Kidney (tissue), 14 donors: ENCODE results near the gene CDC14A. TPM values are rescaled to one million over a fixed set of nuclear protein-coding genes. Genes with fewer than 3 reads are reported as not detected.

Experiments used
- DNase-seq, 5 donors: peaks; one replicate each; pipeline ENCODE4 v3.0.0-alpha.2; 2013 to 2020
- FAIRE-seq: peaks from 2 replicates; lab custom pipeline; 2012; peaks lifted over from hg19 to GRCh38; lab: Jason Lieb, UNC
- H3K27ac ChIP-seq, 2 donors: one replicate each; pipeline ENCODE4 v1.7.0; 2013; ENCODE audit warnings: low read depth in 2 of 2, low read length in 2 of 2, inconsistent platforms in 1 of 2
- H3K27me3 ChIP-seq: one replicate; pipeline ENCODE4 v1.7.1; 2013; ENCODE audit warnings: low read length, inconsistent platforms; ENCODE audit not compliant: control insufficient read depth, insufficient read depth
- H3K36me3 ChIP-seq, 3 donors: one replicate each; pipeline versions ENCODE4 v1.7.0 to v1.7.1; 2013; ENCODE audit warnings: low read length in 3 of 3, control low read depth in 1 of 3, inconsistent platforms in 1 of 3; ENCODE audit not compliant: insufficient read depth in 3 of 3, control insufficient read depth in 2 of 3
- H3K4me1 ChIP-seq, 3 donors: one replicate each; pipeline versions ENCODE4 v1.7.0 to v1.7.1; 2013; ENCODE audit warnings: low read length in 3 of 3, inconsistent platforms in 1 of 3, low read depth in 1 of 3; ENCODE audit not compliant: control insufficient read depth in 2 of 3, insufficient read depth in 2 of 3
- H3K4me3 ChIP-seq, 3 donors: one replicate each; pipeline versions ENCODE4 v1.7.0 to v1.8.1; 2013; ENCODE audit warnings: low read length in 3 of 3, control low read depth in 1 of 3, inconsistent platforms in 1 of 3
- H3K9ac ChIP-seq, 3 donors: one replicate each; pipeline versions ENCODE4 v1.7.0 to v1.7.1; 2013; ENCODE audit warnings: low read length in 3 of 3, control low read depth in 1 of 3, inconsistent platforms in 1 of 3
- H3K9me3 ChIP-seq, 3 donors: one replicate each; pipeline versions ENCODE4 v1.7.0 to v1.7.1; 2013; ENCODE audit warnings: low read length in 3 of 3, control low read depth in 1 of 3, inconsistent platforms in 1 of 3; ENCODE audit not compliant: control insufficient read depth in 2 of 3, insufficient read depth in 1 of 3
- CTCF ChIP-seq: IDR thresholded peaks from 3 replicates; pipeline ENCODE4 v1.5.1; 2012; ENCODE audit warnings: mild to moderate bottlenecking, moderate library complexity, borderline replicate concordance; ENCODE audit not compliant: insufficient read depth; ENCODE audit errors: extremely low read depth
- intact Hi-C: fragments of 100-400 bp; cut with DNase I; formaldehyde crosslinking; loops from one replicate; pipeline ENCODE4 v1.11.1; 2022
- polyA plus RNA-seq: library from polyadenylated mRNA; stranded (reverse); fragments of 350-450 nt; fragmentation: Illumina TruSeq; extraction: RNeasy Lipid Tissue Mini Kit (QIAGEN cat#74804); gene quantifications from one replicate; pipeline ENCODE4 v1.2.3, GENCODE V29; 2014; ENCODE audit warnings: low read depth, low replicate concordance; ENCODE audit not compliant: insufficient read depth
- total RNA-seq: library from RNA; stranded (reverse); fragmentation: NEBNext Ultra II Directional; extraction: Animal tissue kit (Norgen Biotek cat#: 25700); gene quantifications from one replicate; pipeline ENCODE4 v1.2.1, GENCODE V29; 2021
- donor health status: control.
- donor health status: control.
- donor health status: control.
- donor health status: control.
- donor health status: control.
- donor health status: DM: yes; HTN: yes; CAD: no.
- donor health status: Normal renal cell carcinoma (clear cell type).

CDC14A gene
- total and polyA plus RNA-seq, 2 donors from 2014 or later = 4.7 to 11.9 TPM

- DNase-seq (no peak), FAIRE-seq (peak; percentile 77)
- no peaks in the 10 kb centered on the region for H3K9me3 ChIP-seq
- no peak for TF ChIP-seq CTCF
- intact Hi-C loops = no loop called here
- H3K9ac ChIP-seq = no peak overlapping the region
- no peak overlapping the region for H3K4me3 ChIP-seq
- no peaks in the 10 kb centered on the region for H3K27me3 ChIP-seq
- no peaks in the 10 kb centered on the region for H3K4me1 ChIP-seq
- no peak overlapping the region for H3K27ac ChIP-seq
- no peaks in the 10 kb centered on the region for H3K36me3 ChIP-seq
These were observed 165.2 kb downstream of the CDC14A start for GRCh38 chr1:100517515-100517914.

DNA sequence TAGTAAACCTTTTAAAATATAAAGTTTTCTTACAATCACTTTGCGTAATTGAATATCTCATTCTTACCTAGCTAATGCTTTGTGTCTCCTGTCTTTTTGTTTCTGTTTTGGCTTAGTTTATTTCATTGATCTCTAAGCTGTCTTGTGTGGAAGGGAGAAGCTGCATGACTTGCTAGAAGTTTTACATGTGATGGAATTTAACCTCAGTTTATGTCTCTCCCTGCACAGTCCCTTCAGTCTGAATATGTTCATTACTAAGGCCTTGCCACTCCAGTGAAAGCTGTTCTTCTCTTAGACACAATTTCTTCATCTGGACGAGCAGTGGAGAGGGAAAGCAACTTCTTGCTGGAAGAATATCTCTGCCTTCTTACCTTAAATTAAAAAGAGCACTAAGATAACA, 165.7 kb downstream of the CDC14A start:
- no peak for DNase-seq
- Histone ChIP-seq H3K9me3 (no peaks in the 10 kb centered on the region), H3K36me3 (no peaks in the 10 kb centered on the region), H3K4me1 (no peaks in the 10 kb centered on the region), H3K4me3 (no peak overlapping the region), H3K9ac (no peak overlapping the region), H3K27me3 (no peaks in the 10 kb centered on the region), H3K27ac (no peak overlapping the region)
- intact Hi-C loops = no loop called here
- FAIRE-seq = no peak
- no peak for TF ChIP-seq CTCF

GRCh38 chr1:100523038-100523652, 170.8 kb downstream of the CDC14A start:
- no peaks in the 10 kb centered on the region for H3K4me1 ChIP-seq
- intact Hi-C loops = no loop called here
- no peaks in the 10 kb centered on the region for H3K36me3 ChIP-seq
- TF ChIP-seq CTCF = no peak
- H3K9me3 ChIP-seq = no peaks in the 10 kb centered on the region
- no peak overlapping the region for H3K27ac ChIP-seq
- no peak overlapping the region for H3K4me3 ChIP-seq
- H3K27me3 ChIP-seq = no peaks in the 10 kb centered on the region
- FAIRE-seq = no peak
- no peak overlapping the region for H3K9ac ChIP-seq
- no peak for DNase-seq

DNA sequence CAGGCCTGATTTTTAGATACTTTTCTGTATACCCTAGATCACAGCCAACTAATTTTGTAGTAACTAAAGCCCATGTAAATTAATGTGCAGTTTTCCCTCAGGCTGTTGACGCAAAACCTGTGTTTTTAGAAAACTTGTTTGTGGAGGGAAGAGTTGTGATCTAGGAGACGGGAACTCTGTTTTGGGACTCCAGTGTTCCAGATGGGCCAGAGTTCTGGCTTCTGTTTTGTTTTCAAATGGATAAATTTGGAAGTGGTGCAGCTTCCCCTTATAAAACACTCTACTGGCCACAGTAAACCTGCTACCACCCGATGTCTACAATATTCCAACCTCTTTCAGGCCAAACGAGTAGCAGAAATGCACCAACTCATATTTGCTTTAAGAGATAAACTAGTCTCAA, 172.0 kb downstream of the CDC14A start:
- intact Hi-C loops = no loop called here
- Histone ChIP-seq H3K27ac (no peak overlapping the region), H3K9me3 (no peaks in the 10 kb centered on the region), H3K4me3 (no peak overlapping the region), H3K36me3 (no peaks in the 10 kb centered on the region), H3K27me3 (no peaks in the 10 kb centered on the region), H3K4me1 (no peaks in the 10 kb centered on the region), H3K9ac (no peak overlapping the region)
- no peak for TF ChIP-seq CTCF
- DNase-seq (no peak), FAIRE-seq (no peak)
